Stimulated activated CD4-positive, alpha-beta T cell treated with anti-CD3 and anti-CD28 coated beads, TNF-alpha, amount 100 ng/mL, for 1 hour (primary cell): Measurements from ENCODE around the gene ERLEC1.
"Not testable (repeated sequence)": the region's sequence is repeated elsewhere in the genome, so short reads cannot be mapped to it uniquely, and the experiment has no call there.

Experiments
- DNase-seq, 3 donors: peaks; one replicate each; pipeline ENCODE4 v3.0.0-alpha.2; 2020; ENCODE audit warnings: low read depth in 3 of 3, low spot score in 1 of 3

Gene ERLEC1, protein sequence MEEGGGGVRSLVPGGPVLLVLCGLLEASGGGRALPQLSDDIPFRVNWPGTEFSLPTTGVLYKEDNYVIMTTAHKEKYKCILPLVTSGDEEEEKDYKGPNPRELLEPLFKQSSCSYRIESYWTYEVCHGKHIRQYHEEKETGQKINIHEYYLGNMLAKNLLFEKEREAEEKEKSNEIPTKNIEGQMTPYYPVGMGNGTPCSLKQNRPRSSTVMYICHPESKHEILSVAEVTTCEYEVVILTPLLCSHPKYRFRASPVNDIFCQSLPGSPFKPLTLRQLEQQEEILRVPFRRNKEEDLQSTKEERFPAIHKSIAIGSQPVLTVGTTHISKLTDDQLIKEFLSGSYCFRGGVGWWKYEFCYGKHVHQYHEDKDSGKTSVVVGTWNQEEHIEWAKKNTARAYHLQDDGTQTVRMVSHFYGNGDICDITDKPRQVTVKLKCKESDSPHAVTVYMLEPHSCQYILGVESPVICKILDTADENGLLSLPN

DNA sequence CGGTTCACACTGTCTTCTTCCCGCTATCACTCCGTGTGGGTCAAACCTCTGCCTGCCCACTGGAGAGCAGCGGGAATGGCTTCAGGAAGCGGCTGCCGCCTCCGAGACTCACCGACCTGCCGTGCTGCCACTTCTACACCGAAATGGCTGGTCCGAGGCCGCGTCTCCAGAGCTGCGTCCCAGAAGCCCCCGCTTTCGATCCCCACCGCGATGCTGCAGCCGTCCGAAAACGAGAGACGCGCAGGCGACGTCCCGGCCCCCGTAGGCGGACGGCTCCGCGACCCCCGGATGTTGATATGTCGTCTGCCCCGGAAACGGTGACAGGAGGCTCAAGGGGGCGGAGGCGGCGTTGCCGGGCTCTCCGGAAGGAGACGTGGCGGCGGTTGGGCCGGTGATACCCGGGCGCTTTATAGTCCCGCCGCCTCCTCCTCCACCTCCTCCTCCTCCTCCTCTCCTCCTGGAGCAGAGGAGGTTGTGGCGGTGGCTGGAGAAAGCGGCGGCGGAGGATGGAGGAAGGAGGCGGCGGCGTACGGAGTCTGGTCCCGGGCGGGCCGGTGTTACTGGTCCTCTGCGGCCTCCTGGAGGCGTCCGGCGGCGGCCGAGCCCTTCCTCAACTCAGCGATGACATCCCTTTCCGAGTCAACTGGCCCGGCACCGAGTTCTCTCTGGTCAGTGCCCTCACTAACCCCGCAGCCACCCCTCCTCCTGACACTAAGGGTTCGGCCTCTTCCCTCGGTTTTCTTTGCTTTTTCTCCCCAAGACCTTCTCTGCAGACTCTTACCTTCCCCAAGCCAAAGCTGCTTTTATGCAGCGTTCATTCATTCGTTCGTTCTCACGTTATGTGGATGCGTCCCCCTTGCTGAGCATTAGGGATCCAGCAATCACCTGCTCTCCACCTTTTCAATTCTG lies at the start of gene ERLEC1, which contains the start of gene ASB3:
ERLEC1 (plus strand) TSS at position 340 of the 909 bp plus-strand sequence; CDS start at position 507, 167 bp downstream.
ASB3 (minus strand) TSS at position 249 of the 909 bp plus-strand sequence. CDS start 21,381 bp downstream, outside the sequence.
- peak; percentile 51 to 67 (median 66) for DNase-seq

DNA sequence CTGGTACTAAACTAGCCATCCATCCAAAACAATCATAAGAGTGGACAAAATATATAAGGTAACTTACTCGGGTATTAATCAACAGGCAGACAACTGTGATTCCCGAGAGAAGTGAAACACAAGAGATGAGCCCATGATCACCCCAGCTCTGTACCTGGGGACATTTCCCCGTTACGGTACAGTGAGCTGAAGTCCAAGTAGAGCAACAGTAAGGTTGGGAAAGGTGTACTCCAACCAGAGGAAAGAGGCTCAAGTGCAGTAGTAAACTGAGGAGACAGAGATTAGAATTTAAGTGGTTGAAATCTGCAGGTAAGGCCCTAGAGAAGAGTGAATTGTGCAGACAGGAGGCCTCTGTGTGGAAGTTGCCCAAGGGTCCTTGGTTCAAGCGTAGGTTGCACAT lies 49.8 kb upstream of the ERLEC1 start:
- no peak for DNase-seq

DNA sequence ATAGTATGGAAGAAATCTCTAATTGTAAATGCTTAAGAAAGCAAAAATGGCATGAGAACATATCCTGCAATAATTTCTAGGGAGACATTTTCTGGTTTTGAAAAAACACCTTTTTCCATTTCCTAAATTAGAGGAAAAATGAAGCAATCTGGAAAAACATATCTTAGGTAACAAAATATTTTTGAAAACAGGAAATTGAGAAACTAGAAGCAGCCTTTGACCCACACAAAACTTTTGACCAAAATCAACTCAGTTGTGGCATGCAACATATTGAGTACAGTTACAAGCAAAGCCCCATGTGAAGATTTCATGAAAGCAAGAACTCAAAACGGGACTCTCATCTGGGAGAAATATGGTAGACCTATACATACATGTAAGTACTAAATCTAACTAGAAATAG lies 47.8 kb upstream of the ERLEC1 start:
- DNase-seq: no peak

DNA sequence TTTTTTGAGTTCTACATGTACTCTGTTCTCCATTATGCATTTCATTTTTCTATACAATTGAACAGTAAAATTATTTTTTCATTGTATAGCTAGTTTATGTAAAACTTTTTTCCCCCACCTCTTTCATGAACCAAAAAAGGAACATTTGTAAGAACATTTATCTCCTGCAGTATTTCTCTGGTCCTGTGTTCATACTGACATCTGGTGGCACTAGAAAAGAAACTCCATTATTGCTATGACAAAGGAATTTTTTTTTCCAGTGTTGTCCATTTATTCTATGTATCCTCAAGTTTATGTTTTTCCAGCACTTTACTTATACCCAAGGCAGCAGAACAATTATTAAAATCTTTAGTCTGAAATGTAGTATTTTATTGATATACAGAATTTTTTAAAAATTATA lies 46.7 kb upstream of the ERLEC1 start:
- DNase-seq: no peak

DNA sequence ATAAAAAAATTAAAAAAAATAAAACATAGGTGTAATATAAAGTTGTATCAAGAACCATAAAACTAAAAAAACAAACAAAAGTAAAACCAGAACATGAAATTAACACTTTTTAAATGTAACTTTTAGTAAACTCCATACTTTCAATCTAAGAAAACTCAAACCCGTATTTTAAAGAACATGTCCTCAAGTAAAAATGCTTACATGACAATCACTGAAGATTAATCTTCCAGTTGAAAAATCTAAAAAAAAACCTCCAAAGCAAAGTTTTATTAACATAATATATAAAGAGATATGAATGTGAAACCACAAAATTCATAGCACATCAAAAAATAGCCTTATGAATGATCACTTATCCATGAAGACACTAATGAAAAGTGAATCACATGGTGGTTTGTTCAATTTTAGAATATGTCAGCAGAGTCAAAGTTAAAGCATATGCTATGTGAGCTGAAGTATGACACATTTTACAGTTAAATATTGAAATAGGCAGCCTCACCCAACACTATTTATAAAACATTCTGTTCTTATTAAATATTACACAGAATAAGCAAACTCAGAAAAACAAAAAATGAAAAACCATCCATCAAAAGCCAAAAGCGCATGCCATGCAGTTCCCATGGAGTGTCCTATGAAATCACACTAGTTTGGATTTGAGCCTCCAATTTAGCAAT lies 42.3 kb upstream of the ERLEC1 start:
- no peak for DNase-seq

DNA sequence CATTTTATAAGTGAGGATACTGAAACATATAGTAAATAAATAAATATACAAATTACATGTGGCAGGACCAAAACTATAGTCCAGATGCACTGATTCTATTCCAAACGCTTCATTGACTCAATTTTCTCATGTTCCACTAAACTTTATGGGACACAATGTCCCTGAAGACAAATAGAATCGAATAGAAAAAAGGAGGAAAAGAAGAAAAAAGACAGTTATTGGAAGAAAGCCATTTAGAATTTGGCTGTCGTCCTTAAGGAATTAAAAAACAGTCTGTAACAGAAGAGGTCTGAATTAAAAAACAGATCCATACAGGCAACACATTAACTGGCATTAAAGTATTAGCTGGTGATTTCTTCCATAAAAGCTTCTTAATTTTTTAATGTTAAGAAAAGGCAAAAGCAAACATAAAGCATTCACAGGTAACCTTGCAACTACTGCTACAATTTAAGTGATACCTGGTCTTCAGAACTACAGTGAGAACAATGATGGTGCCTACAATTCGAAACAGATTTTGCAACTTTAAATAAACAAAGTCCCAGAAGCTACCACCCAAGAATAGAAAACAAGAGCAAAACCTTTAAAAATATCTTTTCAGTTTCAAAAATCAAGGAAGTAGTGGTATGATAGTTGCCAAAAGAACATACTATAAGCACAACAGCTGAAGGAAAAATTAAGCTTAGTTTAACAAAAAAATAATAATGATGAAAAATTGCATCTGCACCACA lies 36.6 kb upstream of the ERLEC1 start:
- no peak for DNase-seq

DNA sequence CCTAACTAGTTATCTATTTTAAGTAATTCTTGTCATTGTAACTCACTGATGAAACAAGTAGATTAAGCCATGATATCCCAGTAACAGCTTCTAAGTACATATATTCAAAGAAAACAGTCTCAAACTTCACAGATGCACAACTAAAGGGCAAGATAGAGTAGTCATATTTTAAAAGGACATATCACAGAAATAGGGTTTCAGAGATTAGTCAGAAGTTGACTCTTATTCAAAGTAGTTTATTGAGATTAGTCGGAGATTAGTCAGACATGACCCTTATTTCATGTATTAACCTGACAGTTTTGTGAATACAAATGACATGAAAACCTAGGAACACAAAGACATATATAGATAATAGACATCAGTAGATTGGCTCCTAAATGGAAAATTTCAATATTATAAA lies 35.1 kb upstream of the ERLEC1 start:
- DNase-seq: no peak

DNA sequence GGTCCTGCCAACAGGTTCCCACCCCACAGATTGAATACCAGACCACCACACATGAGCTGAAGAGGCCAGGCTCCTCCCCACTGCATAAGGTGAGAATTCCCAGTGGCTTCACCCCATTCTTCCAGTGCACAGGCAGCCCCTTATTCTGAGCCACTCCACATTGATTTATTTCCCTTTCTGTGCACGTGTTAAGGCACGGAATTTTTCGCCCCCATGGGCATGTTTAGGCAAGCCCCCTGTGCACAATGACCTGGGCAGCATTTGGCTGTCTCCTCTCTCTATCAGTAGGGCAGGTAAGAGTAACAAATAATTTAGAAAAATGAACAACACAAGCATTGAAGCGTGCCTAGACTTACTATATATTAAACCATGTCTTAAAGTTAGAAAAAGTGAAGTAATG lies 34.5 kb upstream of the ERLEC1 start:
- no peak for DNase-seq

DNA sequence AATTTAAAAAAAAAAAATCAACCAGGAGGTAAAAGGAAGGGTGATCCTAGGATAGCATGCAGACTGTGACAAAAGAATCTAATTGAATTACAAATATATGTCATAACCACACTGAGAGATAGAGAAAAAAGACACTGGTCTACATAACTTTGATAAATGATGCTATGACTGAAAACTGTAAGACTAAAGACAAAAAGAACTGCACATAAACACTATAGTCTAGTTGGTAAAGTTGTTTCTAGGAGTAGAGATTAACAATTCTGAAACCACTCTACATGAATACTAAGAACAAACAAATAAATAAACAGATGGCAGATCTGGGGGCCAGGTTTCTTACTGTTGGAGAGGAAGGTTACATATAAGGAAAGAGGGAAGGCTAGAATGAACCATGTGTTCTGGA lies 33.8 kb upstream of the ERLEC1 start:
- no peak for DNase-seq

DNA sequence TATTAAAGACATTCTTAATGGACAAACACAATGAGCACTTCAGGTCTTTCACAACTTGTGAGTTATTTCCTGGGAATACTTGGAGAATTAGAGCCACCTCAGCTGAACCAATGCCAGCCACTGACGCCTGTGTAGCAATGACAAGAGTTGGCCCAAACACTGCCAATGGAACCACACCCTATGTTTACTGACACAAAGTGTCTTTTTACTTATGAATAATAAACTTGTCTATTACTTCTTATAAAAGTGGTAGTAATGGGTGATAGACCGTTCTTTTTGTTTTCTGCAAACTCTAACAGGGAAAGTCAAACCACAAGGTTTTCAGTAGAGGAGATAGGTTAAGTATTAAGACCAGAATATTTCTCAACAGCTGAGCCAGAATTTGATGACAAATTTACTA lies 31.7 kb upstream of the ERLEC1 start:
- DNase-seq: no peak

DNA sequence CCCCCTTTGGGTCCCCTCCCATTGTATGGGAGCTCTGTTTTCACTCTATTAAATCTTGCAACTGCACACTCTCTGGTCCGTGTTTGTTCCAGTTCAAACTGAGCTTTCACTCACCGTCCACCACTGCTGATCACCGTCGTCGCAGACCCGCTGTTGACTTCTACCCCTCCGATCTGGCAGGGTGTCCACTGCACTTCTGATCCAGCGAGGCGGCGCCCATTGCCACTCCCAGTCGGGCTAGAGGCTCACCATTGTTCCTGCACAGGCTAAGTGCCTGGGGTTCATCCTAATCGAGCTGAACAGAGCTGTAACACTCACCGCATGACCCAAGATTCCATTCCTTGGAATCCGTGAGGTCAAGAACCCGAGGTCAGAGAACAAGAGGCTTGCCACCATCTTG lies 30.2 kb upstream of the ERLEC1 start:
- no peak for DNase-seq

DNA sequence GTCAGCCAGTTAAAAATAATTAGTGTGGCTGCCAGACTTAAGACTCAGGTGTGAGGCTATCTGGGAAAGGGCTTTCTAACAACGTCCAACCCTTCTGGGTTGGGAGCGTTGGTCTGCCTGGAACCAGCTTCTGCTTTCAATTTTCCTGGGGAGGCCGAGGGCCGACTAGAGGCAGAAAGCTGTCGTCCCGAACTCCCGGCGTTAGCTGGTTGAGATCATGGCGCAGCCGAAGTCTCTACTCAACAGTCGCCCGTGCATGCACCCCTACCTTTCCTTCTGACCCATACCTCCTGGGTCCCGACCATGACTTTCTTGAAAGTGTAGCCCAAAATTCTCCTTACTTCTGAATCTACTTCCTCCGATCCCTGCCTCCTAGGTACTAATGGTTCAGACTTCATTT lies 29.6 kb upstream of the ERLEC1 start:
- DNase-seq: not testable (repeated sequence)

DNA sequence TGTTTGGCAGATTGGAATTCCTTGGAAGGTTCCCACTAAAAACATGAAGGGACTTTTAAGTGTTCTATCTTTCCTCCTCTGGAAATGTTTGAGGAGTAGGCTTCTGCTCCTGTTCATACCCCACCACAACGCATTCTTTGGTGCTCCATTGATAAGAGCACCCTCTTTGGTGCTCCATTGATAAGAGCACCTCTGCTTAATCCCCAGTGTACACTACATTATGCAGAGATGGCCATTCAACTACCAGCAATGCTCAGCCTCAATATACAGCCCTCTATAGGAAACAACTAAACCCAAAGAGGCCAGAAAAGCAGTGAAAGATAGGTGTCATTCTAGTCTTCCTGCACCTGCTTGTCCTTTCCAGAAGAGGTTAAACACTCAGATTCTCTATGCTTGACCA lies 21.1 kb upstream of the ERLEC1 start:
- DNase-seq: no peak

DNA sequence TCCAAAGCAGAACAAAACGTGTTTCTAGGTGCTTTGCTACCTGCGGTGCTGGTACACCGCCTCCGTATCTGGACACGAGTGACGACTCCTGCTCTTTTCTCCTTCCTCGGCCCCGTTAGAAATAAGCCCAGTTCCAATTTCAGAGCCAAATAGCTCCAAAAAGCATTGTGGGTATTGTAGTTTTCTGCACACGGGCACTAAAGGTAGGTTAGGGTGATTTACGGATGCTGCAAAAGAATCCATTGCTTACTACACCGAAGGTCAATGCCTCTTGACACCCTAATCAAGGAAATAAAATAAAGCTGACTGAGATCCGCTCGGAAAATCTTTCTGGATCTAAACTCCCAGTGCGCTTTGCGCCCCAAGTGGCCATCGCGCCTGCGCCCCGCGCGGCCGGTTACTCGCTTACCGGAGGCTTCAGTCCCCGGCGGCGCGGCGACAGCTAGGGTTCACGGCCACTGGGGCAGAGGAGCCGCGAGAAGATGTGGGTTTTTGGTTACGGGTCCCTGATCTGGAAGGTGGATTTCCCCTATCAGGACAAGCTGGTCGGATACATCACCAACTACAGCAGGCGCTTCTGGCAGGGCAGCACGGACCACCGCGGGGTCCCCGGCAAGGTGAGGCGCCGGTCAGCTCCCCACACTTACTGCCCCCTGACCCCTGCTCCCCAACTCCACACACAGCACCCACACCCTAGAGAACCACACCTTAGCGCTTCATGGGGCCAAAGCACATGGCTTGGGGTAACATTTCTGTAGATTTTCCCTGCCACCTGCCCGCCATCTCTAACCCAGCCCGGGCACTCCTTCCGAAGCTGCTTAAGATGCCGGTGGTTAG lies 19.2 kb upstream of the ERLEC1 start, which contains the start of gene CHAC2:
CHAC2 (plus strand) TSS at position 400 of the 837 bp plus-strand sequence; CDS start at position 483, 83 bp downstream.
- DNase-seq: peak; percentile 43 to 79 (median 59)

DNA sequence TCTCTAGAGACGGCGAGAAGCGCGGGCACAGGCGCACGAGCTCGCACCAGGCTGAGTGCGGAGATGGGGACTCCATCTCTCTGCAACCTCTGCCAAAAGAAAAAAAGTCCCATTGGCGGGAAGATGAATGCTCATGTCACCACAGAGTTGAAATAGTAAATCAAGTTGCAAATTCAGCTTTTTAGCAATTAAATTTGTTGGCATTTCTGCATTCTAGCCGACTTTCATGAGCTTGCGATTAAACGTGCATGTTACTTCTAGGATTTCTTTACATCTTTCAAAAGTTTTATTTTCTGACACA lies 18.7 kb upstream of the ERLEC1 start:
- DNase-seq: no peak

DNA sequence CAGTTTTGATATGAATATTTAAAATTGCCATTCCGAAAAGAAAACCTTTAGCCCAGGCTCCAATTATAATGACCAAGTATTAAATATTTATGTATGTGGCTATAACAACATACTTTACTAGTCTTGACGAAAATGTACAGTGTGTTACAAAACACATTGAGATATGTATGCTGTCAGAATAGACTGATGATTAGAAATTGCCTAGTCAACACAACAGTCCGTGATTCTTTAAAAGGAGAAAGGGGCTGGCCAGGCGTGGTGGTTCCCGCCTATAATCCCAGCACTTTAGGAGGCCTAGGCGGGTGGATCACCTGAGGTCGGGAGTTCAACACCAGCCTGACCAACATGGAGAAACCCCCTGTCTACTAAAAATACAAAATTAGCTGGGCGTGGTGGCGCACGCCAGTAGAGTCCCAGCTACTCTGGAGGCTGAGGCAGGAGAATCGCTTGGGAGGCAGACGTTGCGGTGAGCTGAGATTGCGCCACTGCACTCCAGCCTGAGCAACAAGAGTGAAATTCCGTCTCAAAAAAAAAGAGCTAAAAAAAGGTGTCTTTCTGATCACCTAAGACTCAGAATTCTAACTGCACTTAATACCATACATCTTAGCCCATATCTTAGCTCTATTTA lies 17.4 kb upstream of the ERLEC1 start:
- DNase-seq: no peak

DNA sequence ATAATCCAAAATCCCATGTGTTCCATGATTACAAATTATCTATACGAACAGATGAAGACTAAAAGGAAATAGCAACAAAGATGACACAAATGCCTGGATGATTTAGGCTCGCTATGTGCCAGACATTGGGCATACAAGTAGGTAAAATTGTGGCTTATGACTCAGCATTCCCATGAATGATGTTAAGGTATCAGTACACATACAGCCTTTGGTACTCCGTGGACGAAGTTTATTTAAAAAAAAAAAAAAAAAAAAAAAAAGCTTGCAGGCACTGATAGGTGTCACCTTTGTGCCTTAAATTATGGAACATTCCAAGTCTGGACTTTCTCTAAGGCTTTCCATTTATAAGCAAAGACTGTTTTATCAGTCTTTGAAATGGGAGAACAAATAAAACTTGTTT lies 16.6 kb upstream of the ERLEC1 start:
- DNase-seq: no peak

DNA sequence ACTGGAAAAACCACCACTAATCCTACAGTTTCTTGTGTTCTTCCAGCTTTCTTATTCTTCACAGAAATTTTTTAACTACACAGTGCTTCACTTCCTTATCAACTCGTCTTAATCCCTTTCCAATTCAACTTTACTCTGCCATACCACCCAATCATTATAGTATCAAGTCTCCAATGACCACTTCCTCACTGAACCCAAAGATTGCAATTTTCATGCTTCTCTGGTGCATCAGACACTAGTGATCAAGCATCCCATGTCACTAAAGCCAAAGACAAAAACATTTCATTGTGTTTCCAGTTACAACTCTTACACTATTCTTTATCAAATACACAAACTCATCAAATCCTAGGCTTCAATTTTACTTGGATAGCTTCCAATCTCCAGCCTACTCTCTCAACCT lies 9.7 kb upstream of the ERLEC1 start:
- no peak for DNase-seq

DNA sequence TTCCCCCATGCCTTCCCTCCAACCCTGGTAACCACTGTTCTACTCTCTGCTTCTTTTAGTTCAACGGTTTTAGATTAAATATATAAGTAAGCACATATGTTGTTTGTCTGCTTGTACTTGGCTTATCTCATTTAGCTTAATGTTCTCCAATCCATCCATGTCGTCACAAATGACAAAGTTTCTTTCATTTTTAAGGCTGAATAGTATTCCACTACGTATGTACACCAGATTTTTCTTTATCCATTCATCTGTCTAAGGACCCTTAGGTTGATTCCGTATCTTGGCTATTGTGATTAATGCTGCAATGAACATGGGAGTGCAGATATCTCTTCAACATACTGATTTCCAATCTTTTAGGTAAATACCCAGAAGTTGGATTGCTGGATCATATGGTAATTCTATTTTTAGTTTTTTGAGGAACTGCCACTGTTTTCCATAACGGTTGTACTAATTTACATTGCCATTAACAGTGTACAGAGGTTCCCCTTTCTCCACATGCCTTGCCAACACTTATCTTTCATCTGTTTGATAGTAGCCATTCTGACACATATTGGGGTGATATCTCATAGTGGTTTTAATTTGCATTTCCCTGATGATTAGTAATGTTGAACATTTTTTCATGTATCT lies 8.2 kb upstream of the ERLEC1 start:
- no peak for DNase-seq
